Bronchial epithelial cell (primary cell): ENCODE data around the gene CDCA8. TPM values are rescaled to one million over a fixed set of nuclear protein-coding genes. Genes with fewer than 3 reads are reported as not detected.

Experiments used
- DNase-seq: peaks from one replicate; pipeline ENCODE4 v3.0.0-alpha.2; 2010; ENCODE audit warnings: low read depth
- FAIRE-seq: peaks from 2 replicates; lab custom pipeline; 2011; peaks lifted over from hg19 to GRCh38; lab: Jason Lieb, UNC
- H3K27me3 ChIP-seq: 2 replicates; pipeline ENCODE4 v1.5.1; 2011; ENCODE audit warnings: low read length; ENCODE audit not compliant: control insufficient read depth, insufficient read depth
- H3K36me3 ChIP-seq: 2 replicates; pipeline ENCODE4 v1.5.1; 2011; ENCODE audit warnings: low read length; ENCODE audit not compliant: control insufficient read depth, insufficient read depth
- H3K4me3 ChIP-seq: 2 replicates; pipeline ENCODE4 v1.5.1; 2011; ENCODE audit warnings: mild to moderate bottlenecking, low read depth, low read length, control low read depth
- total RNA-seq: library from RNA; depleted of rRNA; stranded (reverse); fragments of >200 nt; gene quantifications from 2 replicates; pipeline ENCODE4 v1.2.1, GENCODE V29; 2014
- TF ChIP-seq, protein P1 (sequence below): IDR thresholded peaks from 2 replicates; pipeline ENCODE4 v1.5.1; 2011; ENCODE audit warnings: mild to moderate bottlenecking, moderate library complexity, low read length, control low read depth, inconsistent platforms; ENCODE audit not compliant: insufficient read depth, severe bottlenecking

CDCA8 gene
- total RNA-seq, 1 donor from 2014 or later: 0.26 TPM

DNA sequence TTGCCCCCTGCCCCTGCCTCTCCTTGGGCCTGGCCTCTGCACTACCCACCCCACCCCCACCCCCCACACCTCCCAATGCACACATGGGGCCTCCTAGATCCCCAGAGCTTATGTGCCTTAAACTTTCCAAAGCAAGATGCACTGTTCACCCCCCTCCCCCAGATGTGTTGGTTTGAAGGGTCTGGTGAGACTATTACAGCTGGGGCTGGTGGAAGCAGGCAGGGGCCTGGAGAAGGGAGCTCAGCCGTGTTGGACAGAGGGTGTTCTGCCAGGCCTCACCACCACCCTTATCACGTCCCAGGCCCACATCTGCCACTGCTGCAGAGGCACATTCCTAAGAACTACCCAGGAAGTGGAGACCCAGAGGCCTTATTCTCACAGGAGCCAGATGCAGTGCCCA is 39.3 kb upstream of the CDCA8 start:
- DNase-seq (no peak), FAIRE-seq (no peak)
- H3K4me3 ChIP-seq: no peak overlapping the region
- no peaks in the 10 kb centered on the region for H3K36me3 ChIP-seq
- H3K27me3 ChIP-seq: peaks cover 5% of the 10 kb centered on the region
- TF ChIP-seq, protein P1, sequence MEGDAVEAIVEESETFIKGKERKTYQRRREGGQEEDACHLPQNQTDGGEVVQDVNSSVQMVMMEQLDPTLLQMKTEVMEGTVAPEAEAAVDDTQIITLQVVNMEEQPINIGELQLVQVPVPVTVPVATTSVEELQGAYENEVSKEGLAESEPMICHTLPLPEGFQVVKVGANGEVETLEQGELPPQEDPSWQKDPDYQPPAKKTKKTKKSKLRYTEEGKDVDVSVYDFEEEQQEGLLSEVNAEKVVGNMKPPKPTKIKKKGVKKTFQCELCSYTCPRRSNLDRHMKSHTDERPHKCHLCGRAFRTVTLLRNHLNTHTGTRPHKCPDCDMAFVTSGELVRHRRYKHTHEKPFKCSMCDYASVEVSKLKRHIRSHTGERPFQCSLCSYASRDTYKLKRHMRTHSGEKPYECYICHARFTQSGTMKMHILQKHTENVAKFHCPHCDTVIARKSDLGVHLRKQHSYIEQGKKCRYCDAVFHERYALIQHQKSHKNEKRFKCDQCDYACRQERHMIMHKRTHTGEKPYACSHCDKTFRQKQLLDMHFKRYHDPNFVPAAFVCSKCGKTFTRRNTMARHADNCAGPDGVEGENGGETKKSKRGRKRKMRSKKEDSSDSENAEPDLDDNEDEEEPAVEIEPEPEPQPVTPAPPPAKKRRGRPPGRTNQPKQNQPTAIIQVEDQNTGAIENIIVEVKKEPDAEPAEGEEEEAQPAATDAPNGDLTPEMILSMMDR: no peak

DNA sequence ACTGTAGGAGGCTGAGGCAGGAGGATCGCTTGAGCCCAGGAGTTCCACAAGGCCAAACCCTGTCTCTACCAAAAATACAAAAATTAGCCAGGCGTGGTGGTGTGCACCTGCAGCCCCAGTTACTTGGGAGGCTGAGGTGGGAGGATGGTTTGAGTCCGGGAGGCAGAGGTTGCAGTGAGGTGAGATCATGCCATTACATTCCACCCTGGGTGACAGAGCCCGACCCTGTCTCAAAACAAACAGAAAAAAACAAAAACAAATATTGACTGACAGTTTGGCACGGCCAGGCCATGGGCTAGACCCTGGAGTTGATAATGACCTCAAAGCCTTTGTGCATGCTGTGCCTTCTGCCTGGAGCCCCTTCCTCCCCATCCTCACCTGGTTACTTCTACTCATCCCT is 38.4 kb upstream of the CDCA8 start:
- FAIRE-seq: no peak
- Histone ChIP-seq H3K36me3 (no peaks in the 10 kb centered on the region), H3K4me3 (no peak overlapping the region), H3K27me3 (peaks cover 6% of the 10 kb centered on the region)
- no peak for DNase-seq
- TF ChIP-seq, protein P1: no peak

DNA sequence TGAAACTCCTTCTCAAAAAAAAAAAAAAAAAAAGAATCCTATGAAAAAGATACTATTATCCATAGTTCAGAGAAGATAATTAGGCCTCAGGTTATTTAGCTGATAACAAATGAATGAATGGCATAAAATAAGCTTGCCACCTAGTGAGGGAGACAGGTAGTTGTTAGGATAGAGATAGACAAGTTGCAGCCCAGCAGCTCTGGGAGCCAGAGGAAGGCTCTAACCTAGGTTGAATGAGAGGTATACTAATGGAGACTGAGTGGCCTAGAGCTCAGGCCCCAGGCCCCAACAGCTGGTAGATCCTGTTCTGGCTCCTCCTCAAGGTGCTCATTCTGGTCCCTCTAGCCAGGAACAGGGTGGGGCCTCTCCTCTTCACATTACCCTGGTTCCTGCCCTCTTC is 37.0 kb upstream of the CDCA8 start:
- TF ChIP-seq, protein P1: no peak
- peak; percentile 3 for DNase-seq
- Histone ChIP-seq H3K4me3 (no peak overlapping the region), H3K27me3 (peaks cover 6% of the 10 kb centered on the region), H3K36me3 (no peaks in the 10 kb centered on the region)
- no peak for FAIRE-seq

DNA sequence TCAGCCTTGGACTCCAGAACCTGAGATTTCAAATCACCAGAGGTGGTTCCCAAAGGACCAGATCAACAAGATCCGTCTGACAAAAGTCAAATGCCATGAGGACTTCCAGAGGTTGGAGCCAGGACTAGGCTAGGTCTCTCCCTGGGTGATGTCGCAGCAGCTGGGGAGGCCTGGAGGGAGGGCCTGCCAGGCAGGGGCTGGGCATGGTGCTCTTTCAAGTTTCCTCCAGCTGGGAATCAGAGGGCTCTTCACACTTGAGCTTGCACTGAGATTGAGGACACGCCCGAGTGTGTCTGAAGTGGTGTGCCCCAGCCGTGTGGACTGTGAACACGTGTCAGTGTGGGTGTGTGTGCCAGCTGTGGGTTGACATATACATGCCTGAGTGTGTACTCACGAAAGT is 36.3 kb upstream of the CDCA8 start:
- TF ChIP-seq, protein P1: no peak
- FAIRE-seq: peak; percentile 64
- no peak for DNase-seq
- peaks cover 5% of the 10 kb centered on the region for H3K27me3 ChIP-seq
- H3K4me3 ChIP-seq: no peak overlapping the region
- H3K36me3 ChIP-seq: no peaks in the 10 kb centered on the region

DNA sequence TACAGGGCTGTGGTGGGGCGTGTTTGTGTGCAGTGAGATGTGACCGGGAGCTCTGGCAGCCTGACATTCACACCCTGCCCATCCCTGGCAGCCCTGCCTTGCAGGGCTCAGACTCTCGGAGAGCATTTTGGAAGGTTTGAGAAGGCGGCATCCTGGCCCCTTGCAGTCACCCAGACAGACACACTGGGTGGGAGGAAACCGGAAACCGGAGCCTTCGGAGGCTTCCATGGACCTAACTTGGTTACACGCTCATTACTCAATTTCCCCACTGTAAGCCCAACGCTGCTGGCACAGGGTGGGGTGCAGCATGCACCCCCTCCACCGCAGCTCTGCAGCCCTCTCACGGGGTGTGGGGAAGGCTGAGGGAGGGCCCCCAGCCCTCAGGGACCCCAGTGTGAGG is 35.4 kb upstream of the CDCA8 start:
- FAIRE-seq: no peak
- TF ChIP-seq, protein P1: no peak

More for the DNA sequence above, 35.4 kb upstream of the CDCA8 start:
- Histone ChIP-seq H3K4me3 (no peak overlapping the region), H3K36me3 (no peaks in the 10 kb centered on the region), H3K27me3 (peaks cover 5% of the 10 kb centered on the region)
- DNase-seq: no peak
